HUES64 (cell line): Measurements from ENCODE around the gene PLXNC1. TPM values are rescaled to one million over a fixed set of nuclear protein-coding genes. Genes with fewer than 3 reads are reported as not detected.

Experiments used
- H3K27ac ChIP-seq: 2 replicates; pipeline ENCODE4 v1.7.0; 2013; ENCODE audit warnings: low read depth, low read length, inconsistent platforms
- H3K27me3 ChIP-seq: 2 replicates; pipeline ENCODE4 v1.6.1; 2013; ENCODE audit warnings: mild to moderate bottlenecking, low read length; ENCODE audit not compliant: insufficient read depth
- H3K36me3 ChIP-seq: 2 replicates; pipeline ENCODE4 v1.6.1; 2013; ENCODE audit warnings: mild to moderate bottlenecking, low read length; ENCODE audit not compliant: insufficient read depth
- H3K4me1 ChIP-seq: 2 replicates; pipeline ENCODE4 v1.6.1; 2013; ENCODE audit warnings: mild to moderate bottlenecking, low read length, moderate library complexity; ENCODE audit not compliant: insufficient read depth
- H3K4me3 ChIP-seq: 2 replicates; pipeline ENCODE4 v1.5.1; 2013; ENCODE audit warnings: mild to moderate bottlenecking, low read length, moderate library complexity
- H3K9ac ChIP-seq: 2 replicates; pipeline ENCODE4 v1.6.1; 2013; ENCODE audit warnings: mild to moderate bottlenecking, low read depth, low read length
- H3K9me3 ChIP-seq: 2 replicates; pipeline ENCODE4 v1.6.1; 2013; ENCODE audit warnings: low read depth, low read length; ENCODE audit not compliant: insufficient read depth
- WGBS: fragments of 150-250, 120-280 bp; methylation state at CpG from one replicate; pipeline ENCODE4 v1.1.7; 2013; ENCODE audit warnings: missing lambda C conversion rate; 5-methylcytosine and 5-hydroxymethylcytosine counted together
- polyA plus RNA-seq, 2 experiments: library from polyadenylated mRNA; stranded (reverse); fragments of 50-300 nt; gene quantifications; one replicate each; pipeline ENCODE4 v1.2.3, GENCODE V29; 2013

Gene PLXNC1
- 1.4 TPM for polyA plus RNA-seq (2013, experiment 1 of 2)
- 1.3 TPM for polyA plus RNA-seq (2013, experiment 2 of 2)

DNA sequence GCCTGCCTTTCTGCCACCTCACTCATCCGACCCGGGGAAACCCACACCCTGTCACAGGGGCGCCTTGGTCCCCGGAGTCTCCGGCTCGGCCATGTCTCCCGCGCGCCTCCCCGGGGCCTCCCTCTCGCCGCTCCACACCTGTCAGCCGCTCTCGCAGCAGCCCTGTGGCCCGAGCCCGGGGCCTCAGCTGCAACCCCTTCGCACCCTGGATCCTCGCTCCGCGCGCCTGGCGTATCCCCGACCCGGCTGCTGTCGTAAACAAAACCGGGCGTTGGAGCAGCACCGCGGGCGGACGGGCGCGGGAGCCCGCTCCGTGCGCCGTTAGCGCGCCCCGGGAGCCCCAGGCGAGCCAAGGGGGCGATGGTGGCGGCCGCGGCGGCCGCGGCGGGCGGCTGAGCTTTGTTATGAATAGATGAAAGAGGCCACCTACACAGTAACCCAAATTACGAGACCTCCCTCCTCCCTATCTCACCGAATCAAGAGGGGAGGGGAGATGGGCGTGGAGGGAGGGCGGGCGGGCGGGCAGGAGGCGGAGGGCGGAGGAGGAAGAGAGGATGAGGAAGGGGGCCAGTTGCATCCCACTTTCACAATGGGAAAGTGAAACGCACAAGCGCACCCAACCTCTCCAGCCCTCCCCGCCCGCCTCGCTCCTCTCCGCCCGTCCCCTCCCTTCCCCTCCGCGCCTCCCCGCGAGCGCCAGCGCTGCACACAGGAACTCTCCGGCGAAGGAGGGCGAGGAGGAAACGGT lies at the start of gene PLXNC1:
Gene PLXNC1 (plus strand): TSS at position 587 of the 748 bp plus-strand sequence. CDS start 395 bp downstream, outside the sequence.
- H3K4me1 ChIP-seq = peaks cover 20% of the 10 kb centered on the region
- peaks cover 100% of the 10 kb centered on the region for H3K27me3 ChIP-seq
- H3K9me3 ChIP-seq = no peaks in the 10 kb centered on the region
- H3K27ac ChIP-seq = no peak within 1 kb of the TSS
- WGBS = under 1% methylated on average over 58 of the region's 75 CpGs
- peak within 1 kb of the TSS; percentile 66 for H3K4me3 ChIP-seq
- no peaks in the 10 kb centered on the region for H3K36me3 ChIP-seq
- peak within 1 kb of the TSS; percentile 36; the same call in 1 of the 2 replicates for H3K9ac ChIP-seq

DNA sequence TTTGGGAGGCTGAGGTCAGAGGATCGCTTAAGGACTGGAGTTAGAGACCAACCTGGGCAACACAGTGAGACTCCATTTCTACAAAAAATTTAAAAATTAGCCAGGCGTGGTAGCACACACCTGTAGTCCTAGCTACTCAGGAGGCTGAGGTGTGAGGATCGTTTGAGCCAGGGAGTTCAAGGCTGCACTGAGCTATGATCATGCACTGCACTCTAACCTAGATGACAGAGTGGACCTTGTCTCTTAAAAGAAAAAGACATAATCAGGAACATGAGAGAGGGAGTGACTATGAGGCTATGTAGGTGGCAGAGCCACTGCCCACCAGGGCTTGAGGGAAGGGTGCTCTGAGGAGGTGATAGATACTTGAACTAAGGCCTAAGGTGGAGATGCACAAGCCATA lies 49.2 kb upstream of the PLXNC1 start:
- Histone ChIP-seq H3K4me1 (no peaks in the 10 kb centered on the region; the same call in 1 of the 2 replicates), H3K27me3 (peaks cover 8% of the 10 kb centered on the region), H3K9ac (no peak overlapping the region), H3K9me3 (no peaks in the 10 kb centered on the region), H3K27ac (no peak overlapping the region), H3K4me3 (no peak overlapping the region), H3K36me3 (no peaks in the 10 kb centered on the region)
- 92% methylated on average over 3 of the region's 3 CpGs for WGBS

DNA sequence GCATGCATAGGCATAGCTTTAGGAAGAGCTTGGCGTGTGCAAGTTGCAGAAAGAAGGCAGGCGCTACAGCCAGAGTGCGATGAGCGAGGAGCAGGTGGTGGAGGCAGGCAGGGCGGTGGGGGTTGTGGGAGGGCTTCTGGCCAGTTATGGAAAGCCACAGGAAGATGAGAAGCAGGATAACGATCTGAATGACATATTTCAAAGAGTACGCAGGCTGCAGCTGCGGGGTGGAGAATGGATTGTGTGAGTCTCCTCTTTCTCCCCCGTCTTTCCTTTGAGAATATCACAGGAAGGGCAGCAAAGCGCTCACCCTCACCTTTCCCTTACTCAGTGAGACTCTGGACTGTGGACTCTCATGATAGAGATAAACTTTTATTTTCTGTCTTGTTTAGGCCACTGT lies 48.7 kb upstream of the PLXNC1 start:
- Histone ChIP-seq H3K9me3 (no peaks in the 10 kb centered on the region), H3K9ac (no peak overlapping the region), H3K4me3 (no peak overlapping the region), H3K4me1 (no peaks in the 10 kb centered on the region; the same call in 1 of the 2 replicates), H3K36me3 (no peaks in the 10 kb centered on the region), H3K27me3 (peaks cover 8% of the 10 kb centered on the region), H3K27ac (no peak overlapping the region)
- 83% methylated on average over 10 of the region's 10 CpGs for WGBS

DNA sequence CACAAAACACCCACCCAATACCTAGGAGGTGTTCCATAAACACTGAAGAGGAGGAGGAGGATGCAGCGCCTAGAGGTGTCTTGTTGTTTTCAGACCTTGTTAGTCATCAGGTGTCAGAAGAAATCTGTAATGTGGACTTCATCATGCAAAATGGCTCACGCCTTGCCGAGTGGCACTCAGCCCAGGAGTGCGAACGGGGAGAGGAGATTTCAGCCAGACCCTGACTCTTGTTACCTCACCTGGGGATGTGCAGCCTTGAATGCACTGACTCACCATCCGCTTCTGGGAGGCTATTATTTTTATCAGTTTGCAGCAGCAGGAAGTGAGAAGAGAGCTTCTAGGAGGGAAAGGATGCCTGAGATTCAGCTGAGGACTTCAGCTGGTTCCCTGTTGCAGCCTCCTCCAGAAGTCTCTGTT lies 48.2 kb upstream of the PLXNC1 start:
- Histone ChIP-seq H3K9ac (no peak overlapping the region), H3K4me3 (no peak overlapping the region), H3K27me3 (peaks cover 8% of the 10 kb centered on the region), H3K4me1 (no peaks in the 10 kb centered on the region; the same call in 1 of the 2 replicates), H3K9me3 (no peaks in the 10 kb centered on the region), H3K27ac (no peak overlapping the region), H3K36me3 (no peaks in the 10 kb centered on the region)
- WGBS = 73% methylated on average over 6 of the region's 6 CpGs

DNA sequence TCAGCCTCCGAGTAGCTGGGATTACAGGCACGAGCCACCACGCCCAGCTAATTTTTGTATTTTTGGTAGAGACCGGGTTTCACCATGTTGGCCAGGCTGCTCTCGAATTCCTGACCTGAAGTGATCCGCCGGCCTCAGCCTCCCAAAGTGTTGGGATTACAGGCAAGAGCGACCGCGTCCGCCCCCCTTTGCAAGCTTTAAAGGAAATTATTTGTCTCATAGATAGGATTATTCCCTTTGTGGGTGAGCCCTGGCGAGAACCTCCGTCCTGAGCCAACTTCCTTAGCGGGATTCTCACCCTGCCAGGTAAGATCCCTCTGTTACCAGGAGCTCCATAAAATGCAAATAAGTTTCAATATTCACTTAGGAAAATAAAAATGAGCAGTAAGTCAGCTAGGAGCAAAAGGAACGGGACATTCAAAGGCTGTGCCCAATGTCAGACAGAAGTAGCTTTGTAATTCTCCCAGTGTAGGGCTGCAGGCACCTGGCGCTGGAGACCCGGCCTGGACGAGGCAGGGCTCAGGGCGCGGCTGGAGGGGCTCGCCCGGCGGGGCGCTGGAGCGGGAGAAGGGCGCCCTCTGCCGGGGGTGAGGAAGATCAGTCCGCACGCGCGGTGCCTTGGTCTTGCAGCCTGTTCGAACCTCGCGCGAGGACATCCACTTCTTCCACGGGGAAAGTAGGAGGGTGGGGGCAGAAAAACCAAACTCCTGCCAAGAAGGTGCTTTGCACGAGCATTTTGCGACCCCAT lies 47.2 kb upstream of the PLXNC1 start:
- Histone ChIP-seq H3K36me3 (no peaks in the 10 kb centered on the region), H3K4me1 (no peaks in the 10 kb centered on the region; the same call in 1 of the 2 replicates), H3K9me3 (no peaks in the 10 kb centered on the region), H3K27me3 (peaks cover 8% of the 10 kb centered on the region), H3K4me3 (peak overlapping the region; percentile 62), H3K27ac (no peak overlapping the region), H3K9ac (peak overlapping the region; percentile 39; the same call in 1 of the 2 replicates)
- WGBS = 33% methylated on average over 38 of the region's 38 CpGs

DNA sequence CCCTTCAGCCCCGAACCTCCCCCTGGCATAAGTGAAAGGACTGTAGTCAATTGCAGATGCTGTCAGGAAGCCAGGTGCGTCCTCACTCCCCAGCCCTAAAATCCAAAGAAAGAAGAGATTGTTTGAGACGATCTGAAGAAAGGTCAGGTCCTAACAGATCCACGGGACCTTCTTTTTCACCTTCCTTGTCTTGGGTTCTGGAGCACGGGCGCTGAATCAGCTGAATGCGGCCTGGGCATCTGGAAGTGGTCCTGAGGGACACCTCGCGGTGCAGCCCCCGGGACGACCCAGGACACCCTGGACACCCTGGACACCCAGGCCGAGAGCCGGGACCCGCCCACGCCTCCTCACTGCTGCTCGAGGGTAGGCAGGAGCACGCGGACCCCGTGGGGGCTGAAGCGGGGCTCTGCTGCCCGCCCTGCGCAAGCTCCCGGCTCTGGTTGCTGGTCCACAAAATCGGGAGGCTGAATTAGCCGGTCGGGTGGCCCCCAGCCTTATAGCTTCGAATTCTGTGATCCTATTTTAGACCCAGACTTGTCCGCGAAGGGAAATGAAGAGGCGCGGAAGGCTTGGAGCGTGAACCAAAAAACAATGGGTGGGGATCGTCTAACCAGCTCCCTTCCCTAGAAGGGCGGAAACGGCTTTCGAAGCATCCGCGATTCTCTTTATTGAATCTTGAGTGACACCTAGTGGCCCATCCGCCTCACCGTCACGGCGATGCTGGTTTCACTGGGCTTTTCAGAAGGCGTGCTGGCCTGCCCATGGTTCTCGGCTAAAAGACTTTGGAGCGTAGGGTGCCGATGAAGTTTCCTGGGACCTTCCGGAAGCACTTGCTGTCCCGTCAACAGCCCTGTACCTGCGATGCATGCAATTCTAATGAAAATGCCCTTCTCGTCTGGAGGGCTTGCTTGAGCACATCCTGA lies 46.4 kb upstream of the PLXNC1 start:
- Histone ChIP-seq H3K27ac (no peak overlapping the region), H3K4me3 (peak overlapping the region; percentile 62), H3K9ac (peak overlapping the region; percentile 39; the same call in 1 of the 2 replicates), H3K4me1 (no peaks in the 10 kb centered on the region; the same call in 1 of the 2 replicates), H3K9me3 (no peaks in the 10 kb centered on the region), H3K36me3 (no peaks in the 10 kb centered on the region), H3K27me3 (peaks cover 8% of the 10 kb centered on the region)
- 4% methylated on average over 50 of the region's 50 CpGs for WGBS

DNA sequence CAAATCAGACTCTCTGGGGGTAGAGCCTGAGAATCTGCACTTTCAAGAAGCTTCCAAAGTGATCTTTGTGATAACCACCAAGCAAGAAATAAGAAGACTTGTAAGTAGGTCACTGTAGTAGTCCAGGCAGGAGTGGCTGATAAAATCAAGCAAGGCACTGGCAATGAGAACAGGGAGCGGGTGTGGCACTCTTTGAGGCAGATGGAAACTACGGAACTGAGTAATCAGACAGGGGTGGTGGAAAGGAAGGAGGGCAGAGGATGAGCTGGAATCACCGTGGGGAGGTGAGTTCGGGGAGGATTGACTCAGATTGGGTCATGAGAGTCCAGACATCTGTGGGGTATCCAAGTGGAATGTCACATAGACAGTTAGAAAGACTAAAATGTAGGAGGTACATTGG lies 44.4 kb upstream of the PLXNC1 start:
- Histone ChIP-seq H3K27ac (no peak overlapping the region), H3K4me3 (no peak overlapping the region), H3K9me3 (peaks cover 5% of the 10 kb centered on the region; the same call in 1 of the 2 replicates), H3K27me3 (peaks cover 8% of the 10 kb centered on the region), H3K9ac (no peak overlapping the region), H3K36me3 (no peaks in the 10 kb centered on the region), H3K4me1 (no peaks in the 10 kb centered on the region)
- WGBS = 86% methylated on average over 4 of the region's 4 CpGs

DNA sequence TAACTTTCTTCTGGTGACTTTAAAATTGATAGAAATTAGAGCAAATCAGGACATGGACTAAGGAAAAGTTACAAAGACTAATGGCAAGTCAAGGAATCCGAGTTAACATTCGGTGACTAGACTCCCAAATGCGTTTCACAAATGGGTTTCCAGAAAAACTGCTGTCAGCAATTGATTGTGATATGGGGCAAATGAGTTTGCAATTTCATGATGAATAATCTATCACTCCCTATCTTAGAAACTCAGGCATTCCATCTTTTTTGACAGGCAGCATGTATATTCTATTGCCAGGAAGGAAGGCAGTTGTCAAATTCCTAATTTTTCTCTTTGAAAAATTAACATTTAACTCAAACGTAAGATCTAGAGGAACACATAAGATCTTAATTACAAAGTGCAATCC lies 40.5 kb upstream of the PLXNC1 start:
- Histone ChIP-seq H3K4me3 (no peak overlapping the region), H3K27ac (no peak overlapping the region), H3K4me1 (no peaks in the 10 kb centered on the region), H3K36me3 (no peaks in the 10 kb centered on the region), H3K9ac (no peak overlapping the region), H3K9me3 (peaks cover 5% of the 10 kb centered on the region; the same call in 1 of the 2 replicates), H3K27me3 (no peaks in the 10 kb centered on the region; the same call in 1 of the 2 replicates)
- WGBS = 98% methylated on average over 4 of the region's 4 CpGs

DNA sequence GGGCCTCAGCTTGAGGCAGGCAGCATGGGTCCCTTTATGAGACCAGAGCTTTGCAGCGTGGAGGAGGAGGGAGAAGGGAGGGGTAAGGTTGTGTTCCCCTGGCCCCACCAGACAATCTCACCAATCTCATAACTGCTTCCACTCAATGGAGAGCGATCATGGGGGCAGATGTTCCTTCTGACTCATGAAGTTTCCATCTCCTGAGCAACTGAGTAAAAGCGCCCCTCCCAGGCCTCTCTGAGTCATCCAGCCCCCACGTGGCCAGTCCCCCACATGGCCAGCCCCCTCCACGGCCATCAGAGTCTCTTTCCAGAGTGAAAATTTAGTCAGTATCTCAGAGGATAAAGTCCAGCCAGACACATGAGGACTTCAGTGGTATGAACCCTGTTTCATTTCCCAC lies 39.2 kb upstream of the PLXNC1 start:
- Histone ChIP-seq H3K4me3 (no peak overlapping the region), H3K27me3 (no peaks in the 10 kb centered on the region), H3K9ac (no peak overlapping the region), H3K4me1 (no peaks in the 10 kb centered on the region), H3K9me3 (peaks cover 5% of the 10 kb centered on the region; the same call in 1 of the 2 replicates), H3K27ac (no peak overlapping the region), H3K36me3 (no peaks in the 10 kb centered on the region)
- WGBS = 69% methylated on average over 4 of the region's 5 CpGs

DNA sequence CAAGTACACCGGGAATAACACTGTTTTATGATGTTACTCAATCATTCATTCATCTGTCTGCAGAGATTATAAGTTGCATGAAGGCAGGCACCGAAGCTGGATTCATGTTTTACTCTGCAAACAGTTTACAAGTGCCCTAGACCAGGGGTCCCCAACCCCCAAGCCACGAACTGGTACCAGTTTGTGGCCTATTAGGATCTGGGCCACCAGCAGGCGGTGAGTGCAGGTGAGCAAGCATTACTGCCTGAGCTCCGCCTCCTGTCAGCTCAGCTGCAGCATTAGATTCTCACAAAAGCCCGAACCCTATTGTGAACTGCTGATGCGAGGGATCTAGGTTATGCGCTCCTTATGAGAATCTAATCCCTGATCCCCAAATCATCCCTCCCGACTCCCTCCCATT lies 38.1 kb upstream of the PLXNC1 start:
- Histone ChIP-seq H3K9ac (no peak overlapping the region), H3K27ac (no peak overlapping the region), H3K4me1 (no peaks in the 10 kb centered on the region), H3K27me3 (no peaks in the 10 kb centered on the region), H3K36me3 (no peaks in the 10 kb centered on the region), H3K9me3 (peaks cover 5% of the 10 kb centered on the region; the same call in 1 of the 2 replicates), H3K4me3 (no peak overlapping the region)
- WGBS = 87% methylated on average over 9 of the region's 9 CpGs
